HepG2 (cell line): ENCODE data around the gene EFNA2. TPM values are rescaled to one million over a fixed set of nuclear protein-coding genes. Genes with fewer than 3 reads are reported as not detected.

Experiments used
- EEA1 ChIP-seq: sonication (generic); formaldehyde crosslinking; IDR thresholded peaks from 2 replicates; pipeline ENCODE4 v1.5.1; 2020; ENCODE audit warnings: mild to moderate bottlenecking, missing genetic modification reagents, borderline replicate concordance
- EHMT2 ChIP-seq: fragments of 200-600 bp; sonication (generic); IDR thresholded peaks from 2 replicates; pipeline ENCODE4 v1.7.0; 2017; ENCODE audit warnings: antibody characterized with exemption, low read depth, low read length, borderline replicate concordance
- ETV5 ChIP-seq: IDR thresholded peaks from 2 replicates; pipeline ENCODE4 v1.6.1; 2018; ENCODE audit warnings: missing biosample characterization, missing genetic modification reagents, inconsistent platforms, borderline replicate concordance
- NCOA2 ChIP-seq: sonication (generic); formaldehyde crosslinking; IDR thresholded peaks from 2 replicates; pipeline ENCODE4 v1.8.0; 2022; ENCODE audit warnings: inconsistent platforms
- NCOR1 ChIP-seq: fragments of 200-600 bp; sonication (generic); IDR thresholded peaks from 2 replicates; pipeline ENCODE4 v1.7.0; 2017; ENCODE audit warnings: antibody characterized with exemption, low read length, borderline replicate concordance
- NFE2L2 ChIP-seq: fragments of 150-350 bp; IDR thresholded peaks from 2 replicates; pipeline ENCODE4 v1.6.1; 2014; ENCODE audit warnings: low read length
- NR2F1 ChIP-seq, 2 experiments: fragments of 450-650 bp in 1 of 2; formaldehyde crosslinking in 1 of 2; IDR thresholded peaks; 2 replicates each; pipeline versions ENCODE4 v1.5.0 to v1.6.1; 2016 to 2020; ENCODE audit warnings: mild to moderate bottlenecking in 1 of 2, missing compliant biosample characterization in 1 of 2, missing genetic modification reagents in 1 of 2, moderate library complexity in 1 of 2
- PHF20 ChIP-seq: sonication (generic); formaldehyde crosslinking; IDR thresholded peaks from 2 replicates; pipeline ENCODE4 v1.5.0; 2020; ENCODE audit warnings: mild to moderate bottlenecking, missing genetic modification reagents
- RXRA ChIP-seq: sonication (generic); formaldehyde crosslinking; IDR thresholded peaks from 2 replicates; pipeline ENCODE4 v1.5.1; 2020; ENCODE audit warnings: missing genetic modification reagents
- SALL1 ChIP-seq: sonication (generic); formaldehyde crosslinking; IDR thresholded peaks from 2 replicates; pipeline ENCODE4 v1.8.0; 2022; ENCODE audit warnings: mild to moderate bottlenecking, missing genetic modification reagents
- ZNF670 ChIP-seq: sonication (generic); formaldehyde crosslinking; IDR thresholded peaks from 2 replicates; pipeline ENCODE4 v1.8.0; 2022; ENCODE audit warnings: mild to moderate bottlenecking, missing genetic modification reagents, borderline replicate concordance
- ZNF724P ChIP-seq: sonication (generic); formaldehyde crosslinking; IDR thresholded peaks from 2 replicates; pipeline ENCODE4 v1.8.0; 2022; ENCODE audit warnings: missing genetic modification reagents, borderline replicate concordance
- ZNF772 ChIP-seq: sonication (generic); formaldehyde crosslinking; IDR thresholded peaks from 2 replicates; pipeline ENCODE4 v1.5.0; 2020; ENCODE audit warnings: mild to moderate bottlenecking, missing genetic modification reagents
- ZNF816 ChIP-seq: sonication (generic); formaldehyde crosslinking; IDR thresholded peaks from 2 replicates; pipeline ENCODE4 v1.8.0; 2022; ENCODE audit warnings: missing genetic modification reagents, mild to moderate bottlenecking, borderline replicate concordance
- polyA plus RNA-seq, 8 experiments: library from polyadenylated mRNA; depleted of rRNA in 3 of 8; stranded (reverse) in 7 of 8; unstranded in 1 of 8; fragments of >200 nt; fragmentation: Illumina TruSeq in 4 of 8; extraction: Trizol in 4 of 8; gene quantifications; 2 replicates each; pipeline versions ENCODE4 v1.2.1 to v1.2.3, GENCODE V29; 2011 to 2016; ENCODE audit warnings: low read depth in 4 of 8, missing spikeins in 1 of 8, mixed read lengths in 1 of 8; ENCODE audit not compliant: insufficient read depth in 1 of 8
- total RNA-seq, 5 experiments: library from RNA; depleted of rRNA; stranded (reverse); fragments of >200 nt; fragmentation: Illumina TruSeq; extraction: Trizol; gene quantifications; 2 replicates each; pipeline ENCODE4 v1.2.3, GENCODE V29; 2016; ENCODE audit warnings: low read depth in 1 of 5
- TF ChIP-seq, protein P1 (sequence below): sonication (generic); formaldehyde crosslinking; IDR thresholded peaks from 2 replicates; pipeline ENCODE4 v1.5.0; 2020; ENCODE audit warnings: mild to moderate bottlenecking, missing genetic modification reagents, borderline replicate concordance
- TF ChIP-seq, protein P2 (sequence below): IDR thresholded peaks from 2 replicates; pipeline ENCODE4 v1.6.1; 2016
- TF ChIP-seq, protein P3 (sequence below): IDR thresholded peaks from 2 replicates; pipeline ENCODE4 v1.6.1; 2016

The EFNA2 gene
- total and polyA plus RNA-seq, 2 of the 13 experiments (the other 11 are each of a cell fraction or from before 2014, with no cell fraction given), result 6.0 to 9.9 TPM

DNA sequence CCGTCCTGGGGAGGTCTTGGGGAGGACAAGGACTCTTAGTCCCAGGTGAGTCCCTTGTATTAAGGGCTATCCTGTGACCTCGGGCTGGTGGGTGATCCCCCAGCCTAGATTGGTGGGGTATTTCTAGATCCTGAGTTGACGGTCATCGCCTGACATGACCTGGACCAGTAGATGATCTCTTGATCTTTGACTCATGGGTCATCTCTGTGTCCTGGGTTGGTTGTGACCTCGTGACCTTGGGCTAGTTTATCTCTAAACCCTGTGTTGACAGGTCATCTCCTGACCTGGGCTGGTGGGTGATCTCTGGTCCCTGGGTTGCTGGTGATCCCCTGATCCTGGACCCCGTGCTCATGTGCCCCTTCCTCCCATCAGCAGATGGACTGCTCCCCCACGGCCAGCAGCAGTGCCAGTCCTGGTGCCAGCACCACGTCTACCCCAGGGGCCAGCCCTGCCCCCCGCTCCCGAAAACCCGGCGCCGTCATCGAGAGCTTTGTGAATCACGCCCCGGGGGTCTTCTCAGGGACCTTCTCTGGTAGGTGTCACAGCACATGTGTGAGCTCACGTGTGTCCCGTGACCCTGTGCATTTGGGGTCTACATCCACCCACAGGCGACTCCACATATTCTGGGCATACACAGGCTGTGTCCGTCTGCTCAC, 31.0 kb upstream of the EFNA2 start (continued):
- TF ChIP-seq, protein P1, sequence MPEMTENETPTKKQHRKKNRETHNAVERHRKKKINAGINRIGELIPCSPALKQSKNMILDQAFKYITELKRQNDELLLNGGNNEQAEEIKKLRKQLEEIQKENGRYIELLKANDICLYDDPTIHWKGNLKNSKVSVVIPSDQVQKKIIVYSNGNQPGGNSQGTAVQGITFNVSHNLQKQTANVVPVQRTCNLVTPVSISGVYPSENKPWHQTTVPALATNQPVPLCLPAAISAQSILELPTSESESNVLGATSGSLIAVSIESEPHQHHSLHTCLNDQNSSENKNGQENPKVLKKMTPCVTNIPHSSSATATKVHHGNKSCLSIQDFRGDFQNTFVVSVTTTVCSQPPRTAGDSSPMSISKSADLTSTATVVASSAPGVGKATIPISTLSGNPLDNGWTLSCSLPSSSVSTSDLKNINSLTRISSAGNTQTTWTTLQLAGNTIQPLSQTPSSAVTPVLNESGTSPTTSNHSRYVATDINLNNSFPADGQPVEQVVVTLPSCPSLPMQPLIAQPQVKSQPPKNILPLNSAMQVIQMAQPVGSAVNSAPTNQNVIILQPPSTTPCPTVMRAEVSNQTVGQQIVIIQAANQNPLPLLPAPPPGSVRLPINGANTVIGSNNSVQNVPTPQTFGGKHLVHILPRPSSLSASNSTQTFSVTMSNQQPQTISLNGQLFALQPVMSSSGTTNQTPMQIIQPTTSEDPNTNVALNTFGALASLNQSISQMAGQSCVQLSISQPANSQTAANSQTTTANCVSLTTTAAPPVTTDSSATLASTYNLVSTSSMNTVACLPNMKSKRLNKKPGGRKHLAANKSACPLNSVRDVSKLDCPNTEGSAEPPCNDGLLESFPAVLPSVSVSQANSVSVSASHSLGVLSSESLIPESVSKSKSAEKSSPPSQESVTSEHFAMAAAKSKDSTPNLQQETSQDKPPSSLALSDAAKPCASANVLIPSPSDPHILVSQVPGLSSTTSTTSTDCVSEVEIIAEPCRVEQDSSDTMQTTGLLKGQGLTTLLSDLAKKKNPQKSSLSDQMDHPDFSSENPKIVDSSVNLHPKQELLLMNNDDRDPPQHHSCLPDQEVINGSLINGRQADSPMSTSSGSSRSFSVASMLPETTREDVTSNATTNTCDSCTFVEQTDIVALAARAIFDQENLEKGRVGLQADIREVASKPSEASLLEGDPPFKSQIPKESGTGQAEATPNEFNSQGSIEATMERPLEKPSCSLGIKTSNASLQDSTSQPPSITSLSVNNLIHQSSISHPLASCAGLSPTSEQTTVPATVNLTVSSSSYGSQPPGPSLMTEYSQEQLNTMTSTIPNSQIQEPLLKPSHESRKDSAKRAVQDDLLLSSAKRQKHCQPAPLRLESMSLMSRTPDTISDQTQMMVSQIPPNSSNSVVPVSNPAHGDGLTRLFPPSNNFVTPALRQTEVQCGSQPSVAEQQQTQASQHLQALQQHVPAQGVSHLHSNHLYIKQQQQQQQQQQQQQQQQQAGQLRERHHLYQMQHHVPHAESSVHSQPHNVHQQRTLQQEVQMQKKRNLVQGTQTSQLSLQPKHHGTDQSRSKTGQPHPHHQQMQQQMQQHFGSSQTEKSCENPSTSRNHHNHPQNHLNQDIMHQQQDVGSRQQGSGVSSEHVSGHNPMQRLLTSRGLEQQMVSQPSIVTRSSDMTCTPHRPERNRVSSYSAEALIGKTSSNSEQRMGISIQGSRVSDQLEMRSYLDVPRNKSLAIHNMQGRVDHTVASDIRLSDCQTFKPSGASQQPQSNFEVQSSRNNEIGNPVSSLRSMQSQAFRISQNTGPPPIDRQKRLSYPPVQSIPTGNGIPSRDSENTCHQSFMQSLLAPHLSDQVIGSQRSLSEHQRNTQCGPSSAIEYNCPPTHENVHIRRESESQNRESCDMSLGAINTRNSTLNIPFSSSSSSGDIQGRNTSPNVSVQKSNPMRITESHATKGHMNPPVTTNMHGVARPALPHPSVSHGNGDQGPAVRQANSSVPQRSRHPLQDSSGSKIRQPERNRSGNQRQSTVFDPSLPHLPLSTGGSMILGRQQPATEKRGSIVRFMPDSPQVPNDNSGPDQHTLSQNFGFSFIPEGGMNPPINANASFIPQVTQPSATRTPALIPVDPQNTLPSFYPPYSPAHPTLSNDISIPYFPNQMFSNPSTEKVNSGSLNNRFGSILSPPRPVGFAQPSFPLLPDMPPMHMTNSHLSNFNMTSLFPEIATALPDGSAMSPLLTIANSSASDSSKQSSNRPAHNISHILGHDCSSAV (CRISPR knock-in tag), result no peak
- TF ChIP-seq, protein P2, sequence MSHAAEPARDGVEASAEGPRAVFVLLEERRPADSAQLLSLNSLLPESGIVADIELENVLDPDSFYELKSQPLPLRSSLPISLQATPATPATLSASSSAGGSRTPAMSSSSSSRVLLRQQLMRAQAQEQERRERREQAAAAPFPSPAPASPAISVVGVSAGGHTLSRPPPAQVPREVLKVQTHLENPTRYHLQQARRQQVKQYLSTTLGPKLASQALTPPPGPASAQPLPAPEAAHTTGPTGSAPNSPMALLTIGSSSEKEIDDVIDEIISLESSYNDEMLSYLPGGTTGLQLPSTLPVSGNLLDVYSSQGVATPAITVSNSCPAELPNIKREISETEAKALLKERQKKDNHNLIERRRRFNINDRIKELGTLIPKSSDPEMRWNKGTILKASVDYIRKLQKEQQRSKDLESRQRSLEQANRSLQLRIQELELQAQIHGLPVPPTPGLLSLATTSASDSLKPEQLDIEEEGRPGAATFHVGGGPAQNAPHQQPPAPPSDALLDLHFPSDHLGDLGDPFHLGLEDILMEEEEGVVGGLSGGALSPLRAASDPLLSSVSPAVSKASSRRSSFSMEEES (CRISPR knock-in tag), result peak; percentile 45; the same call in 1 of the 2 replicates
- TF ChIP-seq EHMT2, result no peak
- TF ChIP-seq ZNF724P (CRISPR knock-in tag), result no peak
- peak; percentile 81 for TF ChIP-seq NCOR1
- peak; percentile 83 for TF ChIP-seq SALL1 (CRISPR knock-in tag)
- TF ChIP-seq, protein P3, sequence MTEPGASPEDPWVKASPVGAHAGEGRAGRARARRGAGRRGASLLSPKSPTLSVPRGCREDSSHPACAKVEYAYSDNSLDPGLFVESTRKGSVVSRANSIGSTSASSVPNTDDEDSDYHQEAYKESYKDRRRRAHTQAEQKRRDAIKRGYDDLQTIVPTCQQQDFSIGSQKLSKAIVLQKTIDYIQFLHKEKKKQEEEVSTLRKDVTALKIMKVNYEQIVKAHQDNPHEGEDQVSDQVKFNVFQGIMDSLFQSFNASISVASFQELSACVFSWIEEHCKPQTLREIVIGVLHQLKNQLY (CRISPR knock-in tag), result peak; percentile 42; the same call in 1 of the 2 replicates
- TF ChIP-seq NR2F1 (CRISPR knock-in tag; IDR thresholded peaks at IDR 0.05), result peak; percentile 93 to 99
- no peak for TF ChIP-seq NFE2L2
- no peak for TF ChIP-seq PHF20 (CRISPR knock-in tag)
- TF ChIP-seq ZNF772 (CRISPR knock-in tag), result 0 out of 2 replicates have a peak, but pooled peaks have one; percentile 57
- 0 out of 2 replicates have a peak, but pooled peaks have one; percentile 16 for TF ChIP-seq ZNF670
- TF ChIP-seq ZNF816 (CRISPR knock-in tag), result 0 out of 2 replicates have a peak, but pooled peaks have one; percentile 7
- TF ChIP-seq EEA1 (CRISPR knock-in tag), result no peak
- TF ChIP-seq NCOA2 (CRISPR knock-in tag), result peak; percentile 63
- peak; percentile 54; the same call in 1 of the 2 replicates for TF ChIP-seq ETV5 (CRISPR knock-in tag)
- peak; percentile 94 for TF ChIP-seq RXRA
